Femur (tissue), 1 donor: ENCODE measurements around the gene PLPPR1.
"Not testable (repeated sequence)": the region's sequence is repeated elsewhere in the genome, so short reads cannot be mapped to it uniquely, and the experiment has no call there.

Experiments
- DNase-seq: peaks from one replicate; pipeline ENCODE4 v3.0.0-alpha.2; 2017

Gene PLPPR1

GRCh38 chr9:101127369-101127768 lies 98.8 kb downstream of the PLPPR1 start:
- not testable (repeated sequence) for DNase-seq

- DNase-seq, result no peak
Measured at GRCh38 chr9:101128623-101129022, 100.1 kb downstream of the PLPPR1 start.

DNA sequence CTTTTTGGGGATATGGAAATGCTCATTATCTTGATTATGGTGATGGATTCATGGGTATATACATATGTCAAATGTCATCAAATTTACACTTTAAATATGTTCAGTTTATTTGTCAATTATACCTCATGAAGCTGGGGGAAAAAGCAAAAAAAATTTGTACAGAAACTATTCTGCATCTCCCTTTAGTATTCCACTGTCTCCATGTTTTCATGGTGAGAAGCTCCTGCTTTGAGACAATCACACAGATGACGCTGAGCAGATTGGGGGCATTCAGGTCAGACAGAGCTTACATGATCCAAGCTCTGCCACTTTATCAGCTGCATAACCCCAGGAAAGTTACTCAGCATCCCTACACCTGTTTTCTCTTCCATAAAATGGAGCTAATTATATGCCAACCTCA lies 101.5 kb downstream of the PLPPR1 start:
- no peak for DNase-seq

- no peak for DNase-seq
Measured at GRCh38 chr9:101131326-101131725, 102.8 kb downstream of the PLPPR1 start.

DNA sequence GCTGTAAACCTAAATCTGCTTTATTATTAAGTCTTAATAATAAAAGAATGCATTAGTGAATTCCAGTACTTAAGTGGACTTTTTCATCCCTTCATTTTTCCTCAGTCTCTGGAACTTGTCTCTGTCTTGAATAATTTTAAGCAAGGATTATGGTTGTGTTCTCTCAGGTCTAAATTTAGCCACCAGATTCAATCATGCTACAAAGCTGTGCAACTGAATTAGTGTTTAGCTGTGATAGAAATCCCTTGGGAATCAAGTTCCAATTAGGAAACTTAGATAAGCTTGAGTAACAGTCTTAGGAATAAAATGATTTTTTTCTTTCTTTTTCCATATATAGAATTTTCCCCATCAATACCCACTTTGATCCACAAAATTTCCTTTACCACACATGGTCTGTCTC lies 104.3 kb downstream of the PLPPR1 start:
- DNase-seq, result no peak

- DNase-seq, result no peak
Measured at GRCh38 chr9:101138509-101138908, 110.0 kb downstream of the PLPPR1 start.

DNA sequence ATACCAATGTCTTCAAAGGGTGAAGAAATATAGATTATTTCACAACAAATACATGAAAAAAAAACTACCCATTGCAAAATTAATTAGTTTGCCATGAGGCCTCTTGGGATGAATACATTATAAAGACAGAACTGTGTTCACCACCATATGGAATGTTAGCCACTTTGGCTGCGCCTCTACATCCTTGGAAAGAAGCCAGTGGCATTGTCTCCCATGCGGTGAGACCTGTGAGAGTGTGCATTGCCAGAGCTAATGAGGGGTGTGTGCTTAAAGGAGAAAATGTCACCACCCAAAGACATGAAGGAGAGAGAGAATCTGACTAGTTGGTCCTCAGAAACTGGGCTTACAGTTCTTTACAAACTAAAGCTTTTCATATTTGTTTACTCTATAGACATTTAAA lies 110.6 kb downstream of the PLPPR1 start:
- DNase-seq, result no peak

GRCh38 chr9:101140764-101141163 lies 112.2 kb downstream of the PLPPR1 start:
- no peak for DNase-seq

- DNase-seq, result no peak
Measured at GRCh38 chr9:101146508-101146907, 118.0 kb downstream of the PLPPR1 start.

GRCh38 chr9:101148344-101148743 lies 119.8 kb downstream of the PLPPR1 start:
- no peak for DNase-seq

DNA sequence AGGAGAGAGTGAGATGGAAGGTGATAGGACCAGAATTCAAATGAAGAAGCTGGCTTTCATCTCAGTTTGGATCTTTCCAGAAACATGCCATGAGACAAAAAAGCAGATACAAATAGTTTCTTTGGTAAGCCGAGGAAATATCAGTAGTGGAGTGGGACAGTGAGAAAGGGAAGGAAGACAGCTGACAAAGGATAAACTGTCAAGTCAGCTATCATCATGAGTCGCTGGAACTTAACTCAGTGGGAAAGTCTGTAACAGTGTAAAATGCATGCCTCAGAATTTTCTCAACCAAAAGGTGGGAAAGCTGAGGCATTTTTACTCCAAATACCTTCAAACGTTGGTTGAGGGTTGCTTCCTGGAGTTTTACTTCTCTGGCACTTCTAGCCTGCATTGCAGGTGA lies 129.8 kb downstream of the PLPPR1 start:
- DNase-seq, result no peak

DNA sequence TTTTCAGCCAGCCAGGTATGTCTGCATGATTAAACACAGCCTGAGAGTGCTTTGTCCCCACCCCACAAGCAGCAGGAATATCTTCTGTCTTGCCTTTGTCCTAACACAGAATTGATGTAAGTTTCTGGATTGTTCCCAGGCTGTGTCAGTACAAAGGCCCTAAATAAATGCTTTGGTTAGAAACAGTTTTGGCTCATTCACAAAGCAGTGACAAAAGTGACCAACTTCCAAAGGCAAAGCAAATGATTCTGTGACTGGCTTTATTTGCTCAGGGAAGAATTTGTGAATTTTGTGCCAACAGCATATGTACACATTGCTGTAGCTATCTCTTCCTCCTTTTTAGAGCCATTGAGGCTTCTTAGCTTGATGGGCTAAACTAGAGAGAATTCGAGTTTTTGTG lies 133.7 kb downstream of the PLPPR1 start:
- no peak for DNase-seq

DNA sequence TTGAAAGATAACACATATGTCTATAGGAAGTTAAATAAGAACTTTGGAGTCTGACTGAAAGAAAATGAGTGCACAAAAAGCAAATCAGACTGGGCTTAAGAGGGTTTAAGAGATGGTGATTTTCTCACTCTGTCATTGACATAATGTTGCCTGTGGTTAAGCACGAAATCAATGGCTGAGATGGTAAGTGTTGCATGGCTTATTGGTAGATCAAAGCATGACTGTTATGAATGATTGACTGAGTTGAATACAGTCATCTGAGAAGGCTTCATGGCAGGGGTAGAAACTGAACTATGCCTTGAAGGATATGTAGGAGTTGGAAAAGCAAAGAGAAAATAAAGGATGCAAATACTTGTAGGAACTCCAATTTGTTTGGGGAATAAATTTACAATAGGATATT lies 136.6 kb downstream of the PLPPR1 start:
- no peak for DNase-seq

GRCh38 chr9:101167490-101168134 lies 139.1 kb downstream of the PLPPR1 start:
- no peak for DNase-seq

DNA sequence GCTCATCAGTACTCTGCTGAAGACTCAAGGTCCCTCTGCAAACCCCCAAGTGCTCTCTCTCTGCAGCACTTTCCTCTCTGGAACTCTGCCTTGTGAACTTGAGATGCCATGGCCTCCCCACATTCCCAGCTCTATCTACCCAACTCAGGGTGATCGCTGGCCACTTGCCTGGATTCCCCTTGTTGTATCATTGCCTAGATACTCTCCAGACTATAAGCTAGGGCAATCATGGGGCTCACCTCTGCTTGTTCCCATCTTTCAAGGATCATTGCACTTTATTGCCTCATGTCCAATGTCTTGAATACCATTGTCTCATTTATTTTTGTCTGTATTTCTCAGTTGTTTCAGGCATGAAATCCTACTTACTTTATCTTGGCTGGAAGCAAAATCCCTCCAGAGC lies 144.1 kb downstream of the PLPPR1 start:
- no peak for DNase-seq

- DNase-seq, result no peak
Measured at GRCh38 chr9:101173907-101174306, 145.4 kb downstream of the PLPPR1 start.

DNA sequence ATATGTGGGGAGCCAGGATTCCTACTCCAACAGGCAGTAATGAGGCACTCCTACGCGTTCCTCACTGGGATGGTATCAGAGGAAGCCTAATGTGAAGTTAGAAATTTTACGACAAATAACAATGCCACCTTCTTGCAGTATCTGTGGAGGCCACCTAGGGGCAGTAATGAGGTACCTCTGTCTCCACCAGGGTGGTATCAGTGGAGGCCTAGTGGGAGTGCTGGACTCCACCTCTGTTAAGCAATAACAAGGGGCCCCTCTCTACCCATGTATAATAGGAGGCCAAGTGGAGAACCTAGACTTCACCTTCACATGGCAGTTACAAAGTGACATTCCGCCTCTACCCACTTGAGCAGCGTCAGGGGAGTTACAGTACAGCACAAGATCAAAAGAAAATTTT lies 147.9 kb downstream of the PLPPR1 start:
- no peak for DNase-seq

DNA sequence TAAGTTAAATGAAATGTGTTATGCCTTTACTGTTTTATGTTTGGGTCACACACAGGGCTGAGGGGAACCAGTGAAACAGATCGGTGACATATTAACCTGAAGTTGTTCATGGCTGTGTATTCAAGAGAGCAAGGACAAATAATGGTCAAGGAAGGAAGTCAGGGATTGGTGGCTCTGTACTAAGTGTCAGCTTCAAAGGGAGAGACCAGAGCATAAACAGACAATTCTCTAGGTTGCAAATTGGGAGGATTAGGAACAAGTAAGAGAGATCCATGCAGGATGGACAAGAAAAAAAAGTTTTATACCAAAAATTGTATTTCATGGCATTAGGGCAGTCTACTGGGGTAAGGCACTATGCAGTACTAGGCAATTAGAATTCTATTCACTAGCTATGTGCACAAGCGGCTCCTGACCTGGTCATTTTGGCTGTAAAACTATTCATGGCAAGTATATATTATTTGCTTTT lies 156.3 kb downstream of the PLPPR1 start:
- DNase-seq, result no peak

- no peak for DNase-seq
Measured at GRCh38 chr9:101191723-101192122, 163.2 kb downstream of the PLPPR1 start.

- DNase-seq, result no peak
Measured at GRCh38 chr9:101197026-101197425, 168.5 kb downstream of the PLPPR1 start.

GRCh38 chr9:101200852-101201251 lies 172.3 kb downstream of the PLPPR1 start:
- DNase-seq, result no peak

GRCh38 chr9:101201630-101202029 lies 173.1 kb downstream of the PLPPR1 start:
- no peak for DNase-seq

DNA sequence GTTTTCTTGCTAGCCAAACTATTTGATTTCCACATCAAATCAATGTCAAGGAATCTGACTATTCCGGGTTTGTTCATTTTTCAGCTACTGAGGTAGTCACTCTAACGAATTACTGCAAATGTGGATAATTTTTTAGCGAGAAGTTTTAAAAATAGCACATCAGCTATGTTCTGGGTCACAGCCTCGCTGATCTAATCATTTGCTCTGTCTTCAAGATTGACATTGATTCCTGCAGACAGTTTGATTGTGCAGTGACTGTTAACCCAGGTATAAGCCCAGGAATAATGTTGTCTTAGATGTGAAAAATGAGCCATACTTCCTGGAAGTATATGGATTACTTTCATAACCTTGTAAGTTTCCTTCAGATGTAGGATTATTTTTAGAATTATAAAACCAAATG lies 181.1 kb downstream of the PLPPR1 start:
- DNase-seq, result no peak

DNA sequence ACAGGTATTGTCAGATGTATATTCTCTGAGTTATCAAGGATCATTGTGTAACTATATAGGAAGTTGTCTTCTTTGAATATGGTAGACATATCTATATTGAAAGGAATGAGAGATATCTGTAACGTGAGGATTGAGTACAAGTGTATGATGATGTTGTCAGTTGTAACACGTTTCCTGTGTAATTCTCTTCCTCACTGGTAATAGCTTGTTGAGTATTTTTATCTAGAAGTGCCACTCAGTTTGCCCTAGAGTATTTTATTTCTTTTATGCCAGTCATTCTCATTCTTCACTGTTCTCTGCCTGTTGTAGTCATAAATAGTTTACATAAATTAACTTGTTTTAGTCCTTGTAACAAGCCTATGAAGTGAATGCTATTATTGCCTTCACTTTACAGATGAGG lies 184.1 kb downstream of the PLPPR1 start:
- no peak for DNase-seq

GRCh38 chr9:101219030-101219429 lies 190.5 kb downstream of the PLPPR1 start:
- DNase-seq, result no peak
